Glutamatergic neuron (in vitro differentiated cells): ENCODE data around the gene LHFPL6. TPM values are rescaled to one million over a fixed set of nuclear protein-coding genes. Genes with fewer than 3 reads are reported as not detected.
"Not testable (repeated sequence)": the region's sequence is repeated elsewhere in the genome, so short reads cannot be mapped to it uniquely, and the experiment has no call there.

Source experiments
- DNase-seq: peaks from one replicate; pipeline ENCODE4 v3.0.0; 2022
- H3K27ac Mint-ChIP-seq: one replicate; pipeline ENCODE4 v1.8.0; 2020; ENCODE audit warnings: mild to moderate bottlenecking, mixed read lengths, inconsistent platforms; ENCODE audit not compliant: unreplicated experiment
- H3K27me3 Mint-ChIP-seq: one replicate; pipeline ENCODE4 v1.8.0; 2020; ENCODE audit warnings: mild to moderate bottlenecking, moderate library complexity, mixed read lengths, inconsistent platforms; ENCODE audit not compliant: unreplicated experiment
- H3K36me3 Mint-ChIP-seq: one replicate; pipeline ENCODE4 v1.8.0; 2020; ENCODE audit warnings: mild to moderate bottlenecking, mixed read lengths, inconsistent platforms; ENCODE audit not compliant: unreplicated experiment
- H3K4me1 Mint-ChIP-seq: one replicate; pipeline ENCODE4 v1.8.0; 2020; ENCODE audit warnings: mild to moderate bottlenecking, low read depth, mixed read lengths, inconsistent platforms; ENCODE audit not compliant: unreplicated experiment
- H3K4me3 Mint-ChIP-seq: one replicate; pipeline ENCODE4 v1.8.0; 2020; ENCODE audit warnings: mild to moderate bottlenecking, mixed read lengths, inconsistent platforms; ENCODE audit not compliant: unreplicated experiment
- H3K9me3 Mint-ChIP-seq: one replicate; pipeline ENCODE4 v1.8.0; 2020; ENCODE audit warnings: mild to moderate bottlenecking, moderate library complexity, mixed read lengths, inconsistent platforms; ENCODE audit not compliant: unreplicated experiment
- CTCF ChIP-seq: fragments of 200-600 bp; sonication (generic); IDR thresholded peaks from one replicate; pipeline ENCODE4 v1.5.0; 2021; ENCODE audit not compliant: partially characterized antibody, unreplicated experiment
- total RNA-seq: library from RNA; stranded (reverse); fragmentation: NEBNext Ultra II Directional; extraction: Animal tissue kit (Norgen Biotek cat#: 25700); gene quantifications from one replicate; pipeline ENCODE4 v1.2.1, GENCODE V29; 2021; ENCODE audit not compliant: unreplicated experiment

LHFPL6 gene
- total RNA-seq, 1 donor from 2014 or later: 1.7 TPM

- H3K27me3 Mint-ChIP-seq: no peaks in the 10 kb centered on the region
- H3K4me3 Mint-ChIP-seq: no peak overlapping the region
- TF ChIP-seq CTCF: no peak
- DNase-seq: no peak
- H3K4me1 Mint-ChIP-seq: no peaks in the 10 kb centered on the region
- H3K9me3 Mint-ChIP-seq: peaks cover 1% of the 10 kb centered on the region
- H3K36me3 Mint-ChIP-seq: no peaks in the 10 kb centered on the region
- H3K27ac Mint-ChIP-seq: no peak overlapping the region
Measured at GRCh38 chr13:39350461-39350881, 252.5 kb downstream of the LHFPL6 start.

- H3K36me3 Mint-ChIP-seq: no peaks in the 10 kb centered on the region
- no peak for TF ChIP-seq CTCF
- no peak overlapping the region for H3K4me3 Mint-ChIP-seq
- H3K9me3 Mint-ChIP-seq: peaks cover 1% of the 10 kb centered on the region
- no peaks in the 10 kb centered on the region for H3K27me3 Mint-ChIP-seq
- no peaks in the 10 kb centered on the region for H3K4me1 Mint-ChIP-seq
- no peak overlapping the region for H3K27ac Mint-ChIP-seq
- no peak for DNase-seq
Measured at GRCh38 chr13:39349391-39349960, 253.5 kb downstream of the LHFPL6 start.

- Mint-ChIP-seq H3K4me3 (no peak overlapping the region), H3K9me3 (peaks cover 1% of the 10 kb centered on the region), H3K36me3 (no peaks in the 10 kb centered on the region), H3K4me1 (no peaks in the 10 kb centered on the region), H3K27me3 (no peaks in the 10 kb centered on the region), H3K27ac (no peak overlapping the region)
- DNase-seq: no peak
- TF ChIP-seq CTCF: no peak
Measured at GRCh38 chr13:39347926-39348901, 254.8 kb downstream of the LHFPL6 start.

GRCh38 chr13:39345982-39346381 is 257.0 kb downstream of the LHFPL6 start:
- Mint-ChIP-seq H3K36me3 (no peaks in the 10 kb centered on the region), H3K27ac (no peak overlapping the region), H3K27me3 (no peaks in the 10 kb centered on the region), H3K9me3 (peaks cover 1% of the 10 kb centered on the region), H3K4me1 (no peaks in the 10 kb centered on the region), H3K4me3 (no peak overlapping the region)
- no peak for TF ChIP-seq CTCF
- no peak for DNase-seq

GRCh38 chr13:39341251-39341650 is 261.7 kb downstream of the LHFPL6 start:
- Mint-ChIP-seq H3K4me1 (no peaks in the 10 kb centered on the region), H3K36me3 (no peaks in the 10 kb centered on the region), H3K4me3 (no peak overlapping the region), H3K9me3 (no peaks in the 10 kb centered on the region), H3K27me3 (peaks cover 3% of the 10 kb centered on the region), H3K27ac (no peak overlapping the region)
- DNase-seq: no peak
- no peak for TF ChIP-seq CTCF

GRCh38 chr13:39338114-39338513 is 264.9 kb downstream of the LHFPL6 start:
- H3K36me3 Mint-ChIP-seq, H3K27ac Mint-ChIP-seq, H3K4me3 Mint-ChIP-seq, H3K9me3 Mint-ChIP-seq, DNase-seq, H3K4me1 Mint-ChIP-seq, H3K27me3 Mint-ChIP-seq: not testable (repeated sequence)
